ENCODE data around the gene AHCYL2.

The AHCYL2 gene

DNA sequence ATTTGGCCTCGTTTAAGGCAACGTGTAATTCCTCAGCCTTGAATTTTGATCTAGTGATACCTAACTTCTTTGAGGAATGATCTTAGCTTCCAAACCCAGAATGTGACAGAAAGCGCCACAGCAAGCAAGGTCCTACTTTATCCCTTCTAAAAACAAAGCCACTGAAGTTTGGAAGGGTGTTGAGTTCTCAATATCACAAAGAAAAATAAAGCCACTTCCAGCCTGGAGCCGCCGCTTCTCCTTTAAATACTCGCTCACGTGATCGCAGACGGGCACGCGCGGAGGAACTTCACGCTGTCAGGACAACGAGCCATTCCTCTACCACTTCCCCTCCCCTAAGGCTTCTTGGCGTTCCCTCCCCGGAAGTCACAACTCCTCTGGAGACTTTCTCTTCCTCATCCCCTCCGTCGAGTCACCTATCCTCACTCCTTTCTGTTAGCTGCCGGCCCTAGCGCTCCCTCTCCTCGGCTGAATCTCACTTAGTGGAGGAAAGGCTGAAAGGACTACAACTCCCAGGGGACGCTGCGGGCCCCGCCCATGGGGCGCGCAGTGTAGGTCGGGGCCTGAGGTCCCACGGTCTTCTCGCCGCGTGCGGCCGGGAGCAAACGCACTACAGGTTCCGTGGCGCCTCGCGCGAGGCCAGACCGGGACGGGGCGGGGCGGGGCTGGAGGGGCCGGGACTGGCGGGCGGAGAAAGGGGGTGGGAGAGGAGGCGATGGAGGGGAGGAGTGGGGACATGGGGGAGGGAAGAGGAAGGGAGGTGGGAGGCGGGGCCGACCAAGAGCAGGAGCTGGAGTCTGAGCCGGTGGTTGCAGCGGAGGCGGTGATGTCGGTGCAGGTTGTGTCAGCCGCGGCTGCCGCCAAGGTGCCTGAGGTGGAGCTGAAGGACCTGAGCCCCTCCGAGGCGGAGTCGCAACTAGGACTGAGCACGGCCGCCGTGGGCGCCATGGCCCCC, at the start of gene AHCYL2:
AHCYL2 (plus strand) TSS at position 780 of the 955 bp plus-strand sequence.
- DNase-seq, result peak; percentile 92

DNA sequence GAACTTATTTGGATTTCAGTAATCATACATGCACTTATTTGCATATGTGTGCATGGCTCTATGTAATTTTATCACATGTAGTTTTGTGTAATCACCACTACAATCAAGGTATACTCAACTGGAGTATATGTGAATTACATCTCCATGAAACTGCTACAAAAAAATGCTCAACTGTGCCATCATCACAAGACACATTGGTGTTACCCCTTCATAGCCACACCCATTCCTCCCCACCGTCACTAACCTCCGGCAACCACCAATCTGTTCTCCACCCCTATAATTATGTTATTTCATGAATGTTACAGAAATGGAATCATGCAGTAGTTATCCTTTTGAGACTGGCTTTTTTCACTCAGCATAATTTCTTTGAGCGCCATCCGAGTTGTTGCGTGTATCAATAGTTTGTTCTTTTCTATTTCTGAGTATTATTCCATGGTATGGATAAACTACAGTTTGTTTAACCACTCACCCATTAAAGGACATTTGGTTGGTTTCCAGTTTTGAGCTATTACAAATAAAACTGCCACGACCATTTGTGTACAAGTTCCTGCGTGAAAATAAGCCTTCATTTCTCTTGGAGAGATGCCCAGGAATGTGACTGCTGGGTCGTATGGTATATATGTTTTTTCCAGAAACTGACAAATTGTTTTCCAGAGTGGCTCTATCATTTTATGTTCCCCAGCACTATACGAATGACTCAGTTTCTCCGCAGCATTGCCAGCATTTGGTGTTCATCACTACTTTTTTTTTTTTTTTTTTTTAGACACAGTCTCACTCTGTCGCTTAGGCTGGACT, 47.7 kb upstream of the AHCYL2 start:
- DNase-seq, result no peak

DNA sequence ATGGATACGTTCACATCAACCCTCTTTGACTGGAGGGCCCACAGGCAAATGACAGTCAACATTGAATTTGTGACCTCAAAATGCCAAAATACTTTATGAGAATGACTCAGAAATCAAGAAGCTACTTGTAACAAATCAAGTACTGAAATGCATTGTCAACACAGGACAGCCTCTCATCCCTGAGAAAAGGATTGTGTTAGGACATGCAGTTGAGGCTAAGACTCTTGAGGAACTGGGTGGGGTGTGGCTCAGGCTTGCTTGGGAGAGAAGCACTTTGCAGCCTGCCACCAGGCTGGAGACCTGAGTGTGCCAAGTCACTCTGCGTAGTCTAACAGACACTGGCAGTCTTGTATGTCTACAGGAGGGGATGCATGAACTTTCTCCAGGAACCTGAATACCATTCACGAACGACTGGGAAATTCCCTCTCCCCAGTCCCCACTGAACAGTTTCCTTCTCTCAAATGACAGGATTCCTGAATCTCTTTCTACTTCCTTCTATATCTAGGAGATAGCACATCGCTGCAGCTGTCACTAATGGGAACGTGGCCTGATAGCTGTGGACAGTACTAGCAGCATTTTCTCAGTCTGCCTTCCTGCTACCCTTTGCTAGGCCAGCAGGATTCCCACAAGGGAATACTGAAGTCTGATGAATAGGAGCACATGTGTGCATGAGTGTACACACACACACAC, 39.7 kb upstream of the AHCYL2 start:
- DNase-seq, result no peak

DNA sequence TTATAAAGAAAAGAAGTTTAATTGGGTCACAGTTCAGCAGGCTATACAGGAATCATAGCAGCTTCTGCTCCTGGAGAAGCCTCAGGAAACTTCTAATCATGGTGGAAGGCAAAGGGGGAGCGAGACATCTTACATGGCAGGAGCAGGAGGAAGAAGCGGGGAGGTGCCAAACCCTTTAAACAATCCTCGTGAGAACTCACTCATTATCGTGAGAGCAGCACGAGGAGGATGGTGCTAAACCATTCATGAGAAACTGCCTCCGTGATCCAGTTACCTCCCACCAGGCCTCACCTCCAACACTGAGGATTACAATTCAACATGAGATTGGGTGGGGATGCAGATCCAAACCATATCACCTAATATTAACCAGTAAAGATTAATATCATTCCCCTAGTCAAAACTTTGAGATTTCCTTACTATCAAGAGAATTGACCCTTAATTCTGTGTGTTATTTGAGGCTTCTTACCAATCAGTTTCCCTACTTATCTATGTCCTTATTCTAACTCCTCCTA, 38.0 kb upstream of the AHCYL2 start:
- no peak for DNase-seq

DNA sequence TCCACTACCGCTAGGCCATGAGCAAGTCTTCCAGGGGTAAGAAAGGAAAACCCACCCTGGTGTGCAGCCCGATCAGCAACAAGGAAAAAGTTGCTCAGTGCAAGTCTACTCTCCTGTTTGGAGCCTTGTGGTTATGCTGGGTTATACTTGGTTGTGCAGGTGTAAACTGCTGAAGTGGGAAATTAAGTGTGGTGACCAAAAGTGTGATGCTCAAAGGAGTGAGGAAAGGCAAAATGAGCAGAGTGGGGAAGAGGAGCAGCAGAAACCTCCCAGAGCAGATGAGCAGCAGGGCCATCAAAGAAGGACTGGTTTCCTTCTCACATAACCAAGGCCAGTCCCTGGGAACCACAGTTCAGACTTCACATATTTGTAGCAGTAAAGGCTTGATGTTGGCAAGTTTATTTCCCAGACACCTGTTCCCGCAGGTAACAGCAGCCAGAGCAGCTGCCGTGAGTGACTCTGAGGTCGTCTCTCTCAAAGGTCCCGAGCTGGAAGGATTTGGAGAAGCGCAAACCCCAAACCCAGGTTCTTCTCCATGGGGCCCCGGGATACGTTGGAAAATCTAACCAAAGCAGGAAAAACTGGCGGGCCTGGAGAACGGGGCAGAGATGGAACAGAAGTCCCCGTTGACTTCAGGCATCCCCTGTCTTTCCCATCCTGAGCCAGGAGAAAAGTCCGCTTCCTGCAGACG, 37.0 kb upstream of the AHCYL2 start:
- DNase-seq, result no peak

DNA sequence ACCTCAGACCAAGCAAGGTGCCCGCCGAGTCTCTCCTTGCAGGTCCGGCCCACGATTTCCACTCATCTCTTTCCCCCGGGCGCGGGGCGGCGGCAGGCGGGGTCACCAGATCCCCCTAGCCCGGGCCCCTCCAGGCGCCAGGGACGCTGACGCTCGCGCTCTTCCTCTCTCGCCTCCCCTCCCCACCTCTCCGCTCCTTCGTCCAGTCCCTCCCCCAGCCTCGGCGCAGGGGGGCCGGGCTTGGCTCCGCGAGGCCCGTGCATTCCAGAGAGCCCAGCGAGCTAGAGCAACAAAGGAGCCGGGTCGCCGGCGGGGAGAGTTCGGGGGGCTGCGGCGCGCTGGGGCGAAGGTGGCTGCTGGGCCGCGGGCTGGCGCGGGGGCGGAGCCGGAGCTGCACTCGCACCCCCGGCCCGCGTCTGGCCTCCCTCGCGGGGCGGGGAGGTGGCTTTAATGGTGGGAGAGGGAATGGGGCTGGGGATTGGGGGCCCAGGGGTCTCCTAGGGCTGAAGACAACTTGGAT, 36.4 kb upstream of the AHCYL2 start, which contains the start of gene SMO:
SMO (plus strand) TSS at position 262 of the 520 bp plus-strand sequence. CDS start 519 bp downstream, outside the sequence.
- DNase-seq, result no peak

DNA sequence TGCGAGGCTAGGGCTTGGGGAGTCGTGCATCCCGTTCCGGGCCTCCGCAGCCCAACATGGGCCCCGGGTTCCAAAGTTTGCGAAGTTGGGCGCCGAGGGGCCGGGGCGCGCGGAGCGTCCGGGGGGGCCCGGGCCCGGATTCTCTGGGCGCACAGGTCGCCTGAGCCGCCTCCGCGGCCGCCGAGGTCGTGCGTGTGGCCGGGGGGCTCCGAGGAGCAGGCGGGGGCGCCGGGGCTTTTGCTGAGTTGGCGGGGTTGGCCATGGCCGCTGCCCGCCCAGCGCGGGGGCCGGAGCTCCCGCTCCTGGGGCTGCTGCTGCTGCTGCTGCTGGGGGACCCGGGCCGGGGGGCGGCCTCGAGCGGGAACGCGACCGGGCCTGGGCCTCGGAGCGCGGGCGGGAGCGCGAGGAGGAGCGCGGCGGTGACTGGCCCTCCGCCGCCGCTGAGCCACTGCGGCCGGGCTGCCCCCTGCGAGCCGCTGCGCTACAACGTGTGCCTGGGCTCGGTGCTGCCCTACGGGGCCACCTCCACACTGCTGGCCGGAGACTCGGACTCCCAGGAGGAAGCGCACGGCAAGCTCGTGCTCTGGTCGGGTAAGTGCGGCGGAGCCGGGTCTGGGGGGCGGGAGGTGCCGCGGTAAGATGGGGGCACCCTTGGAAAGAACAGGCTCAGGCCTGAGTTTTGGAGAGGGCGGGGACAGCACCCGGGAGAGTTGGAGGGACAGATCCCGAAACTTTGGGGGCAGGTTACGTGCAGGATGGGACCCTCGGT, 35.8 kb upstream of the AHCYL2 start:
- DNase-seq, result no peak

DNA sequence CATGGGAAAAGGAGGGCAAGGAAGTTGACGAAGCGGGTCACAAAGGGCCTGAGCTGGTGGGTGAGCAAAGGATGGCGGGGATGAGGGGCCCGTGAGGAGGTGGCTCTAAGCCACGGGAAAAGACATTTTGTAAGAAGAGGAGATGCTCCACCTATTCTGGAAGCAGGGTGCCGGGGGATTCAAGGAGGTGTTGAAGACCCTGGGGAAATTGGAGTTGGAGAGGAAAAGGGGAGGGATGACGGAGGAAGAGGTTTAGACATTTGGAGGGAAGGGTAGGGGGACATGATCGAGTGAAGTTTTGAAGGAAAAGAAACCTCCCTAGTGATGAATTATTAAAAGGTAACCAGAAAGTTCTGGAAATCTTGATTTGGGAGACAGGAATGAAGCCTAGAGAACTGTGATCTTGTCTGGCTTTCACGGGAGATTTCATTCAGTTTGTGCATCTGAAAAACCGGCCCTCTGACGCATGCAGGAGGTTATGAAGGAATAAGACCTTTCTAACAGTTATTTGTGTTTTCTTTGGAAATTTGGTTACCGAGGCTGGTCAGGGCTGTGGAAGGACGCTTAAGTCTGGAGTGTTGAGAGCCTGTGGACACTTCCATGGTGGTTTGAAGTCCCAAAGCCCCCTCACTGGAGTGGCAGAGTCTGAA, 35.0 kb upstream of the AHCYL2 start:
- no peak for DNase-seq

DNA sequence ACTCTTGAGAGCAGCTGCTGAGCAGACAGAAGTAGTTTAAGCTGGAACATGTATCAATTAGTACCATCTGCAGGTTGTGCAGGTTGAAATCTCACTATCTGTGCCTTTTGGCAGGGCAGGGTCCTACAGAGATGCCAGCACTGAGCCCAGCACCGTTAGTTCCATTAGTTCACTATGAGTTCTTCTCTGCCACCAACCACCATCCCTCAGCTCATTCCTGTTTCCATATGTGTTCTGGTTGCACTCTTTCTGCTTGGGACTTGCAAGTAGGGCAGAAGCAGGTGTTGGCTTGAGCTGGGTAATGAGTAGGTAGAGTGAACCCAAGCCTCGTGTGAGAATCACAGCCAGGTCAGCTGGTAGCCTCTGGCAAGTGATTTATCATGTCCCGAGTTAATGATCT, 33.6 kb upstream of the AHCYL2 start:
- no peak for DNase-seq

DNA sequence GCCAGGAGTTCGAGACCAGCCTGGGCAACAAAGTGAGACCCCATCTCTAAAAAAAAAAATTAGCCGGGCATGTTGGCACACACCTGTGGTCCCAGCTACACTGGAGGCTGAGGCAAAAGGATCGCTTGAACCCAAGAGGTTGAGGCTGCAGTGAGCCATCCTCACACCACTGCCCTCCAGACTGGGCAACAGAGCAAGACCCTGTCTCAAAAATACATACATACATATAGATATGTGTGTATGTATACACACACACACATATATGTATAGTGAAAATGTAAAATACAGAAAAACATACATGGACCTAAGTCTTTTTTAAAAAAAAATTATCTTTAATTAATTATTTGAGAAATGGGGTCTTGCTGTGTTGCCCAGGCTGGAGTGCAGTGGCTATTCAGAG, 30.9 kb upstream of the AHCYL2 start:
- no peak for DNase-seq

DNA sequence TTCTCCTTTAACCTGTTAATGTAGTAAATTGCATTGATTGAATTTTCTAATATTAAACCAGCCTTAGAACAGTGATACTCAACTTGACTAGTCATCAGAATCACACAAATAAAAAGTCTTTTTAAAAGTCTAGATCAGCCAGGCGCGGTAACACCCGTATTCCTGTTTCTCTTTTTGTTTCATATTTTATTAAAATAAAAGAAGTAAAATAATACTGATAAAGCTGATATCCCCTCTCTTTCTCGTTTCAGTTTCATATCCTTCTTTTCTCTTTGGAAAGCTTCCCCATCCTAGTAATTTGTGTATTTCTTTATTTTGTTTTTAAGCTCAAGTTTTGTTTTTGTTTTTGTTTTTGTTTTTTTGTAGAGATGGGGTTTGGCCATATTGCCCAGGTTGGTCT, 27.1 kb upstream of the AHCYL2 start:
- DNase-seq, result no peak

DNA sequence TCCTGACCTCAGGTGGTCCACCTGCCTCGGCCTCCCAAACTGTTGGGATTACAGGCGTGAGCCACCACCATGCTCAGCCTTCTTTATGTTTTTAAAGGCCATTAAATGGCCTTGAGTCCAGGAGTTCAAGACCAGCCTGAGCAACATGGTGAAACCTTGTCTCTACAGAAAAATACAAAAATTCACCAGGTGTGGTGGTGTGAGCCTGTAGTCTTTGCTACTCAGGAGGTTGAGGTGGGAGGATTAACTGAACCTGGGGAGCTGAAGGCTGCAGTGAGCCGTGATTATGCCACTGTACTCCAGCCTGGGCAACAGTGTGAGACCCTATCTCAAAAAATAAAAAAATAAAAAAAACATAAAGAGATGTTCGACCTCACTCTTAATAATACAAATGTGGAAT, 25.4 kb upstream of the AHCYL2 start:
- no peak for DNase-seq

DNA sequence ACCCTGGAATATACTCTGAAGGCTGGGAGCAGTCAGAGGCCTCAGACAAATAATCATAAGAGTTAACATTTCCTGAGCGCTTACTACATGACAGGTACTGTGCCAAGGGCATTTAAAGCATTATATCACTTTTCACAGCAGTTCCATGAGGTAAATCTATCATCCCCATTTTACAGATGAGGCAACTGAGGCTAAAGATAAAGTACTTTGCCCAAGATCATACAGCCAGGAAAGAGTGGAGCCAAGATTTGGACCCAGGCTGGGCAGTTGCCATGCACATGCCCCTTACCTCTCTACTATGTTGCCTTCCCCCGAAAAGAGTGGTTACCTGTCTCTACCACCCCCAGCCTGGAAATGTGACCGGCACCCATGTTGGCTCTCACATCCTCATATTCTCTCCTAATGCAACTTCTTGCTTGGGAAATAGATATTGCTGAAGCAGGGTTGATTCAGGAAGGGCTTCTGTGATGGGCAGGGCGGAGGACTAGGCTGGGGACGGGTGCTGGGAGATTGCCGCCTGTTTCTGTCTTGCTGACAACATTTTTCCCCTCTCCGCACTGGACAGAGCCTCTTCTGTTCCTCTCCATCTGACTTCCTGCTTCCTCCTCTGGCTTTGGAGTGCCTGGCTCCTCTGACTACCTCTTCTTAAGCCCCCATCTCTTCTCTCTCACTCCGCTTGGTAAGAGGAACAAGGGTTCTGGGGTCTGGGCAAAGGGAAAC, 22.6 kb upstream of the AHCYL2 start:
- DNase-seq, result no peak

DNA sequence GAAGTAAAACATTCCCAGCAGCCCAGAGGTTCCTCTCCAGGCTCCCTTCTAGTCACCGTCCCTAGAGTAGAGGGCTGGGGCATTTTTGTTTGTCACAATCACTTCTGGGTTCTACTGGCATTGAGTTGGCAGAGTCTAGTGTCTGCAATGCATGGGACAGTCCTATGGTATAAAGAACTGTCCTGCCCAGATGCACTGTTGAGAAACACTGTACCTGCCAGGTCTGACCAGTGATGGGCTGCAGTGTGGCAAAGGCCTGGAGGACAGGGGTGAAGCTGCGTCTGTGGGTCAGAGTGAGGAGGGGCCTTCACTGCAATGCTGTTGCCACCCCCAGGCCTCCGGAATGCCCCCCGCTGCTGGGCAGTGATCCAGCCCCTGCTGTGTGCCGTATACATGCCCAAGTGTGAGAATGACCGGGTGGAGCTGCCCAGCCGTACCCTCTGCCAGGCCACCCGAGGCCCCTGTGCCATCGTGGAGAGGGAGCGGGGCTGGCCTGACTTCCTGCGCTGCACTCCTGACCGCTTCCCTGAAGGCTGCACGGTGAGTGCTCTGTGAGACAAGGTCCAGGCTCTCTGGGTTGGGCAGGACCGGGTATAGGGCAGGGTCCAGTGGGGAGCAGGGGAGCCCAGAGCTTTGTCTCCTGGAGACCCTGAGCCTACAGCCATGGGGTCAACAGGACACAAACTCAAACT, 21.6 kb upstream of the AHCYL2 start:
- no peak for DNase-seq

DNA sequence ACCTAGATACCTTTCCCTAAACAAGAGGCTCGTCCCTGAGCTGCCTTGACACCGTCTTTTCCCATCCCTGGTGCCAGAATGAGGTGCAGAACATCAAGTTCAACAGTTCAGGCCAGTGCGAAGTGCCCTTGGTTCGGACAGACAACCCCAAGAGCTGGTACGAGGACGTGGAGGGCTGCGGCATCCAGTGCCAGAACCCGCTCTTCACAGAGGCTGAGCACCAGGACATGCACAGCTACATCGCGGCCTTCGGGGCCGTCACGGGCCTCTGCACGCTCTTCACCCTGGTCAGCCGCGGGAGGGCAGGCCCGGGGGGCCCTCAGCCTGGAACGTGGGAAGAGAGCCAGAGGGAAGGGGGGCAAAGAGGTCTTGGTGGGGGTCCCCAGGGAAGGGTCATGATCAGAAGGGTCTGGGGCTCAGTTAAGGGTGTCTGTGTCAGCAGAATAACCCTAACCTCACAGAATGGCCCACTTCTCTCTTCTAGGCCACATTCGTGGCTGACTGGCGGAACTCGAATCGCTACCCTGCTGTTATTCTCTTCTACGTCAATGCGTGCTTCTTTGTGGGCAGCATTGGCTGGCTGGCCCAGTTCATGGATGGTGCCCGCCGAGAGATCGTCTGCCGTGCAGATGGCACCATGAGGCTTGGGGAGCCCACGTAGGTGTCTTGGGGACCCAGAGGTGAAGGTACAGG, 19.6 kb upstream of the AHCYL2 start:
- no peak for DNase-seq

DNA sequence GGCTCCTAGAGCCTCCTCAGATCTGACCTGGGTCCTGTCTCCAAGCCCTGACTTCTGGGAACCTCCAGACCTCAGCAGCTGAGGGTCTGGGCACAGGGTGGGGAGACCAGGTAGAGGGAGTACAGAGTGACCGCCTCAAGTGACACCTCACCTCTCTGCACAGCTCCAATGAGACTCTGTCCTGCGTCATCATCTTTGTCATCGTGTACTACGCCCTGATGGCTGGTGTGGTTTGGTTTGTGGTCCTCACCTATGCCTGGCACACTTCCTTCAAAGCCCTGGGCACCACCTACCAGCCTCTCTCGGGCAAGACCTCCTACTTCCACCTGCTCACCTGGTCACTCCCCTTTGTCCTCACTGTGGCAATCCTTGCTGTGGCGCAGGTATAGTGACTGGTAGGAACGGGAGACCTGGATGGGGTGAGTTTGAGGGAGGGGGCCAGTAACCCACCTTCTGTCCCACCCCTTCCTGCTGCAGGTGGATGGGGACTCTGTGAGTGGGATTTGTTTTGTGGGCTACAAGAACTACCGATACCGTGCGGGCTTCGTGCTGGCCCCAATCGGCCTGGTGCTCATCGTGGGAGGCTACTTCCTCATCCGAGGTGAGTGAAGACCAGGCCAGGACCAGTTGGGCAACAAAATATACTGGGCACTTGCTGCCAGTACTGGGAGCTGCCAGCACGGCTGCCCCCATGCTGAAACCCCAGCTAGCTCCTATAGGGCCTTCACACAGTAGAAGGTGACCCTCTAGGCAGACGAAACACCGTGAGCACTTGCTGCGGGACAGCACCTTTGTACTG, 18.6 kb upstream of the AHCYL2 start:
- no peak for DNase-seq

DNA sequence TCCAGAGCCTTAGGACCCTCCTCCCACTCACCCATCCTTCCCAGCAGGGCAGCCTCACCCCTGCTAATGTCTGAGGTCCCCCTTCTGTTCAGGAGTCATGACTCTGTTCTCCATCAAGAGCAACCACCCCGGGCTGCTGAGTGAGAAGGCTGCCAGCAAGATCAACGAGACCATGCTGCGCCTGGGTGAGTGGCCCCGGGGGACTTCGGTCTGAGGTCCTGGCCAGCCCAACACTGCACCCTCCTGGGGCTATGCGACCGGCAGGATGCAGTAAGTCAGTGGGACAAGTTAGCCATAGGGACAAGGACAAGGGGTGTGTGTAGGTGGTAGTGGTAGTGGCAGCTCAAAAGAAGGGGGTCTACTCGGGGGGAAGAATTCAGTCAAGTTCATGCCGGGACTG, 16.2 kb upstream of the AHCYL2 start:
- no peak for DNase-seq

Measured in NCI-H748 treated with DMSO at 0.1 percent for 48 hours (cell line).